ENCODE data around the gene ANXA2R.

- TF ChIP-seq CTCF (conservative IDR thresholded peaks at IDR 0.05) (no peak; the same call in 1 of the 2 replicates), EZH2 (IDR thresholded peaks at IDR 0.05; ENCODE audit: low read depth) (no peak)
Measured at GRCh38 chr5:43042176-43042625, 2.1 kb upstream of the ANXA2R start.

Data from PC-9 (cell line).